22Rv1 (cell line): ENCODE results near the gene NUCKS1.

ENCODE experiments used
- CTCF ChIP-seq: fragments of 450-650 bp; IDR thresholded peaks from 2 replicates; pipeline ENCODE4 v1.5.1; 2017; ENCODE audit warnings: mild to moderate bottlenecking
- ZFX ChIP-seq: fragments of 450-650 bp; IDR thresholded peaks from 2 replicates; pipeline ENCODE4 v1.6.1; 2017; ENCODE audit warnings: antibody characterized with exemption, borderline replicate concordance

DNA sequence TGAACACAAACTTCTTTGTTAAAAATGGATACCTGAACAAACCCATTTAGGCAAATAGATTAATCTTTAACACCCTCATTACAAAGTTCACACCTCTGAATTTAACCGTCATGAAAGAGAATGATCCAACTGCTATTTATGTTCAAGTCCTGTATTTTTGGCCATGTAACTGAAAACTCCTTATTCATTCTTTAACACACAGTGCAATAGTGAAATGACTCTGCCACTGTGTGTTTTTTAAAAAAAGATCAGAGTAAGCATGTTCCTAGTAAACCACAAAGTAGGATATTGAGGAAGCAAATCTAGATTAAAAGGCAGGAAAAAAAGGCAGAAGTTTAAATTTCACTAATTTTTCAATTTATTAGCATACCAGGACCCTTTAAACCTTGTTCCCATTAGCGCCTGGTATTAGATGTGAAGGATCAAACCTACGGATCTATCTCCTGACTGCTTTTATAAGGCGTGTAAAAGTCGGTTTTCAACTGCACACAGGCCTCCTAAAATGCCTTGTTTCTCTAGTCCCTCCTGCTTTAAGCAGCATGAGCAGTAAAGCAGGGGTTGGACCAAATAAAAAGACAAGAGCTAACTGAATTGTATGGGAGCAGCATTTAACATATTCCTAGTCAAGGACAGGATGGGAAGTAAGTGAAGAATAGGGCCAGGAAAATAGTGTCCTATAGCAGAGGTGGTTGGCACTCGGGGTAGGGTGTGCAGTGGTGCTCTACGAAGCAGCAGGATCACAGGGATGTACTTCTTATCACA lies 33.4 kb downstream of the NUCKS1 start:
- TF ChIP-seq CTCF (no peak), ZFX (no peak)
